PC-9 (cell line): Measurements from ENCODE around the gene NIPAL1.

Source experiments
- EZH2 ChIP-seq: fragments of 200-600 bp; sonication (generic); IDR thresholded peaks from 2 replicates; pipeline ENCODE4 v1.8.0; 2017; ENCODE audit warnings: antibody characterized with exemption, low read depth
- TF ChIP-seq, protein P1 (sequence below): fragments of 200-600 bp; sonication (generic); conservative IDR thresholded peaks from 2 replicates; pipeline ENCODE4 v1.6.1; 2017; ENCODE audit warnings: mixed run types, antibody characterized with exemption, mild to moderate bottlenecking, moderate library complexity

DNA sequence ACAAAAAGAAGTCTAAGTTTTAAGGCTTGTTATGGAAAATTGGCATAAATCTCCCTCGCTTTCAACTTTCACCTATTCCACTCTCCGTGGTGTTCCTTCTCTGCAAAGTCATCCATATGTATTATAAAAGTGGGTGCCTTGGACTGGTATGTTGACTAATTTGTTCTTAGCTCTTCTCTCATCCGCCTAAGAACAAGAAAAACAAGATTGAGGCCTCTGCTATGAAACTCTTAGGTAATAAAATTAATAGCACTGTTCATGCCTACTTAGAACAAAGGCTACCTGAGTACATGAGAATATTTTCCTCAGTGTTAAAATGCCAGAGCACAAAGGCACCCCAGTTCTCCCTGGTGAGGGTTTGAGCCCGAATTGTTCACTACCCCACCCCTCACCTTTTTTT lies 1.4 kb upstream of the NIPAL1 start:
- TF ChIP-seq, protein P1, sequence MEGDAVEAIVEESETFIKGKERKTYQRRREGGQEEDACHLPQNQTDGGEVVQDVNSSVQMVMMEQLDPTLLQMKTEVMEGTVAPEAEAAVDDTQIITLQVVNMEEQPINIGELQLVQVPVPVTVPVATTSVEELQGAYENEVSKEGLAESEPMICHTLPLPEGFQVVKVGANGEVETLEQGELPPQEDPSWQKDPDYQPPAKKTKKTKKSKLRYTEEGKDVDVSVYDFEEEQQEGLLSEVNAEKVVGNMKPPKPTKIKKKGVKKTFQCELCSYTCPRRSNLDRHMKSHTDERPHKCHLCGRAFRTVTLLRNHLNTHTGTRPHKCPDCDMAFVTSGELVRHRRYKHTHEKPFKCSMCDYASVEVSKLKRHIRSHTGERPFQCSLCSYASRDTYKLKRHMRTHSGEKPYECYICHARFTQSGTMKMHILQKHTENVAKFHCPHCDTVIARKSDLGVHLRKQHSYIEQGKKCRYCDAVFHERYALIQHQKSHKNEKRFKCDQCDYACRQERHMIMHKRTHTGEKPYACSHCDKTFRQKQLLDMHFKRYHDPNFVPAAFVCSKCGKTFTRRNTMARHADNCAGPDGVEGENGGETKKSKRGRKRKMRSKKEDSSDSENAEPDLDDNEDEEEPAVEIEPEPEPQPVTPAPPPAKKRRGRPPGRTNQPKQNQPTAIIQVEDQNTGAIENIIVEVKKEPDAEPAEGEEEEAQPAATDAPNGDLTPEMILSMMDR = no peak
- TF ChIP-seq EZH2 = no peak
